Fibroblast of upper back skin (primary cell): Measurements from ENCODE around the gene PJA2.

Experiments used
- DNase-seq: peaks from one replicate; pipeline ENCODE4 v3.0.0-alpha.2; 2013

PJA2 gene

GRCh38 chr5:109349388-109349787 lies 60.4 kb downstream of the PJA2 start:
- DNase-seq = no peak

GRCh38 chr5:109347252-109347888 lies 62.4 kb downstream of the PJA2 start:
- no peak for DNase-seq

GRCh38 chr5:109345699-109346098 lies 64.1 kb downstream of the PJA2 start:
- no peak for DNase-seq

- no peak for DNase-seq
Observed at GRCh38 chr5:109340351-109340750, 69.4 kb downstream of the PJA2 start.

- no peak for DNase-seq
Observed at GRCh38 chr5:109335114-109335513, 74.7 kb downstream of the PJA2 start.

GRCh38 chr5:109334056-109334455 lies 75.7 kb downstream of the PJA2 start:
- DNase-seq = no peak

- DNase-seq = peak; percentile 86
Observed at GRCh38 chr5:109329333-109330237, 80.2 kb downstream of the PJA2 start.

- peak; percentile 53 for DNase-seq
Observed at GRCh38 chr5:109328626-109329025, 81.1 kb downstream of the PJA2 start.

GRCh38 chr5:109327570-109327969 lies 82.2 kb downstream of the PJA2 start:
- DNase-seq = no peak

- DNase-seq = no peak
Observed at GRCh38 chr5:109326919-109327318, 82.9 kb downstream of the PJA2 start.

GRCh38 chr5:109325456-109325855 lies 84.3 kb downstream of the PJA2 start:
- DNase-seq = no peak

GRCh38 chr5:109324931-109325330 lies 84.8 kb downstream of the PJA2 start:
- DNase-seq = no peak

GRCh38 chr5:109324351-109324750 lies 85.4 kb downstream of the PJA2 start:
- no peak for DNase-seq

- DNase-seq = no peak
Observed at GRCh38 chr5:109322694-109323093, 87.1 kb downstream of the PJA2 start.

GRCh38 chr5:109319351-109319750 lies 90.4 kb downstream of the PJA2 start:
- DNase-seq = no peak

- no peak for DNase-seq
Observed at GRCh38 chr5:109318455-109319108, 91.2 kb downstream of the PJA2 start.

GRCh38 chr5:109316634-109317033 lies 93.1 kb downstream of the PJA2 start:
- DNase-seq = peak; percentile 36

GRCh38 chr5:109315245-109315644 lies 94.5 kb downstream of the PJA2 start:
- DNase-seq = no peak

GRCh38 chr5:109313127-109313526 lies 96.6 kb downstream of the PJA2 start:
- DNase-seq = no peak

GRCh38 chr5:109312695-109313094 lies 97.1 kb downstream of the PJA2 start:
- no peak for DNase-seq

GRCh38 chr5:109310315-109310714 lies 99.5 kb downstream of the PJA2 start:
- DNase-seq = no peak

GRCh38 chr5:109309326-109310063 lies 100.3 kb downstream of the PJA2 start:
- DNase-seq = no peak

GRCh38 chr5:109307951-109308350 lies 101.8 kb downstream of the PJA2 start:
- no peak for DNase-seq
